ENCODE measurements around the gene ZNF460. TPM values are rescaled to one million over a fixed set of nuclear protein-coding genes. Genes with fewer than 3 reads are reported as not detected.

The ZNF460 gene
- polyA plus RNA-seq, 1 of the 3 experiments (the other 2 are of a cell fraction) = 2.4 TPM

DNA sequence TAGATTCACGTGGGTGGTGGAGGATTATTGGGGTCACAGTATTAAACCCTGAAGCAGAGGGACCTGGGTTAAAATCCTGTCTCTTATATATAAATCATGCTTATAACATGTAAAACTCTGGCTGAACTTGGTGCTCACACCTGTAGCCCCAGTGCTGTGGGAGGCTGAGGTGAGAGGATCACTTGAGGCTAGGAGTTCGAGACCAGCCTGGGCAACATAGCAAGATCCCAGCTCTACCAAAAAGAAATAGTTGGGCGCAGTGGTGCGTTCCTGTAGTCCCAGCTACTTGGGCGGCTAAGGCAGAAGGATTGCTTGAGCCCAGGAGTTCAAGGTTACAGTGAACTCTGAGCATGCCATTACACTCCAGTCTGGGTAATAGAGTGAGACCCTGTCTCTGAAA lies 37.5 kb upstream of the ZNF460 start:
- H3K4me2 ChIP-seq = peak overlapping the region; percentile 81; the same call in 1 of the 2 replicates
- no peaks in the 10 kb centered on the region for H4K20me1 ChIP-seq (ENCODE audit: insufficient read depth)
- CTCF ChIA-PET = no interaction called here
- H3K9ac ChIP-seq = no peak overlapping the region
- no peaks in the 10 kb centered on the region for H3F3A ChIP-seq (replicated peaks; ENCODE audit: insufficient read depth)
- peaks cover 19 to 29% of the 10 kb centered on the region in 2 experiments for H3K36me3 ChIP-seq (replicated peaks in 1 of 2; ENCODE audit: control insufficient read depth in 1 of 2, insufficient read depth in 2 of 2, low read length in 1 of 2)
- H3K4me1 ChIP-seq (ENCODE audit: control insufficient read depth in 1 of 2, insufficient read depth in 2 of 2, low read depth in 1 of 2, low read length in 1 of 2) = peaks cover 10 to 15% of the 10 kb centered on the region in 2 experiments; a peak in 2 of 4 replicates
- POLR2A ChIA-PET = no interaction called here
- over 99% methylated on average over 5 of the region's 5 CpGs for WGBS (ENCODE audit: low lambda C conversion rate)
- H3K4me3 ChIP-seq (ENCODE audit: low read depth in 2 of 2, low read length in 1 of 2) = no peak overlapping the region
- TF ChIP-seq CHD2 (IDR thresholded peaks at IDR 0.05; ENCODE audit: low read length, partially characterized antibody) (no peak), NFIC (IDR thresholded peaks at IDR 0.05; ENCODE audit: borderline replicate concordance) (no peak), RCOR1 (IDR thresholded peaks at IDR 0.05; ENCODE audit: low read length) (no peak), RXRA (IDR thresholded peaks at IDR 0.05; ENCODE audit: borderline replicate concordance, low read depth) (no peak), EP300 (IDR thresholded peaks at IDR 0.05; ENCODE audit: borderline replicate concordance in 1 of 2, low read depth in 1 of 2, low read length in 1 of 2) (no peak), YY1 (IDR thresholded peaks at IDR 0.05; ENCODE audit: low read depth) (no peak), GABPA (IDR thresholded peaks at IDR 0.05; ENCODE audit: low read depth) (no peak), RAD21 (IDR thresholded peaks at IDR 0.05; ENCODE audit: low read length) (no peak), SIN3A (IDR thresholded peaks at IDR 0.05; ENCODE audit: borderline replicate concordance, low read depth, low read length) (no peak), TCF12 (IDR thresholded peaks at IDR 0.05) (no peak), TEAD4 (IDR thresholded peaks at IDR 0.05; ENCODE audit: borderline replicate concordance, insufficient read depth) (no peak), SMC3 (IDR thresholded peaks at IDR 0.05; ENCODE audit: low read depth, low read length) (no peak)
- TF ChIP-seq, protein P1, sequence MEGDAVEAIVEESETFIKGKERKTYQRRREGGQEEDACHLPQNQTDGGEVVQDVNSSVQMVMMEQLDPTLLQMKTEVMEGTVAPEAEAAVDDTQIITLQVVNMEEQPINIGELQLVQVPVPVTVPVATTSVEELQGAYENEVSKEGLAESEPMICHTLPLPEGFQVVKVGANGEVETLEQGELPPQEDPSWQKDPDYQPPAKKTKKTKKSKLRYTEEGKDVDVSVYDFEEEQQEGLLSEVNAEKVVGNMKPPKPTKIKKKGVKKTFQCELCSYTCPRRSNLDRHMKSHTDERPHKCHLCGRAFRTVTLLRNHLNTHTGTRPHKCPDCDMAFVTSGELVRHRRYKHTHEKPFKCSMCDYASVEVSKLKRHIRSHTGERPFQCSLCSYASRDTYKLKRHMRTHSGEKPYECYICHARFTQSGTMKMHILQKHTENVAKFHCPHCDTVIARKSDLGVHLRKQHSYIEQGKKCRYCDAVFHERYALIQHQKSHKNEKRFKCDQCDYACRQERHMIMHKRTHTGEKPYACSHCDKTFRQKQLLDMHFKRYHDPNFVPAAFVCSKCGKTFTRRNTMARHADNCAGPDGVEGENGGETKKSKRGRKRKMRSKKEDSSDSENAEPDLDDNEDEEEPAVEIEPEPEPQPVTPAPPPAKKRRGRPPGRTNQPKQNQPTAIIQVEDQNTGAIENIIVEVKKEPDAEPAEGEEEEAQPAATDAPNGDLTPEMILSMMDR (IDR thresholded peaks at IDR 0.05) = no peak
- H3K9me2 ChIP-seq = no peaks in the 10 kb centered on the region
- no peak overlapping the region for H3K27ac ChIP-seq (ENCODE audit: low read depth in 2 of 2, low read length in 1 of 2)
- H3K79me2 ChIP-seq (ENCODE audit: insufficient read depth) = peaks cover 70% of the 10 kb centered on the region
- no peak for DNase-seq
- H3K27me3 ChIP-seq (ENCODE audit: insufficient read depth) = no peaks in the 10 kb centered on the region
- no peaks in the 10 kb centered on the region for H3K9me3 ChIP-seq
- no peak overlapping the region for H2AFZ ChIP-seq (ENCODE audit: low read depth)

DNA sequence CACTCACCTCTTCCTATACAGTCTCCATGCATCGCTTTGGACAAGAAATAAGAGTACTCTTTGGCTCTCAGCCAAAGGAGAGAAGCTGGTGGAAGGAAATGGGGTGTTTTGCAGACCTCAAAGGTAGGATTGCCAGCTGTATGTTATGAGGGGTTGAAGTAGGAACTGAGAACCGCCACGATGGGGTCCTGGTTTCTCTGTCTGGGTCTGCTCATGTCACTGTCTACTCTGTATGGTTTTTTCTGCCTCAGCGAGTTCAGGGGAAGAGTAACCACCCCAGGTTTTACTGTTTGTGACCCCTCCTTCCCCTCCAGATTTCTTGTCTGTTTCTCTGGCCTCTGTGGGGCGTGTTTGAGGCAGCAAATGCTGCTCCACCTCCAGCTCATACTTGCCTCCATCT lies 35.8 kb upstream of the ZNF460 start:
- Histone ChIP-seq H3K27me3 (ENCODE audit: insufficient read depth) (no peaks in the 10 kb centered on the region), H3K9ac (no peak overlapping the region), H3K36me3 (replicated peaks in 1 of 2; ENCODE audit: control insufficient read depth in 1 of 2, insufficient read depth in 2 of 2, low read length in 1 of 2) (peaks cover 32 to 36% of the 10 kb centered on the region in 2 experiments), H3F3A (replicated peaks; ENCODE audit: insufficient read depth) (no peaks in the 10 kb centered on the region), H3K27ac (ENCODE audit: low read depth in 2 of 2, low read length in 1 of 2) (no peak overlapping the region), H2AFZ (ENCODE audit: low read depth) (no peak overlapping the region), H3K79me2 (ENCODE audit: insufficient read depth) (peaks cover 71% of the 10 kb centered on the region), H4K20me1 (ENCODE audit: insufficient read depth) (no peaks in the 10 kb centered on the region), H3K4me3 (ENCODE audit: low read depth in 2 of 2, low read length in 1 of 2) (no peak overlapping the region), H3K4me1 (ENCODE audit: control insufficient read depth in 1 of 2, insufficient read depth in 2 of 2, low read depth in 1 of 2, low read length in 1 of 2) (peaks cover 10 to 15% of the 10 kb centered on the region in 2 experiments; a peak in 2 of 4 replicates), H3K4me2 (no peak overlapping the region), H3K9me3 (no peaks in the 10 kb centered on the region), H3K9me2 (no peaks in the 10 kb centered on the region)
- 73% methylated on average over 5 of the region's 5 CpGs for WGBS (ENCODE audit: low lambda C conversion rate)
- TF ChIP-seq FOSL2 (IDR thresholded peaks at IDR 0.05; ENCODE audit: borderline replicate concordance, low read depth) (no peak), TCF12 (IDR thresholded peaks at IDR 0.05) (no peak), RXRA (IDR thresholded peaks at IDR 0.05; ENCODE audit: borderline replicate concordance, low read depth) (no peak), FOXM1 (IDR thresholded peaks at IDR 0.05; ENCODE audit: low read depth) (no peak)
- TF ChIP-seq, protein P2, sequence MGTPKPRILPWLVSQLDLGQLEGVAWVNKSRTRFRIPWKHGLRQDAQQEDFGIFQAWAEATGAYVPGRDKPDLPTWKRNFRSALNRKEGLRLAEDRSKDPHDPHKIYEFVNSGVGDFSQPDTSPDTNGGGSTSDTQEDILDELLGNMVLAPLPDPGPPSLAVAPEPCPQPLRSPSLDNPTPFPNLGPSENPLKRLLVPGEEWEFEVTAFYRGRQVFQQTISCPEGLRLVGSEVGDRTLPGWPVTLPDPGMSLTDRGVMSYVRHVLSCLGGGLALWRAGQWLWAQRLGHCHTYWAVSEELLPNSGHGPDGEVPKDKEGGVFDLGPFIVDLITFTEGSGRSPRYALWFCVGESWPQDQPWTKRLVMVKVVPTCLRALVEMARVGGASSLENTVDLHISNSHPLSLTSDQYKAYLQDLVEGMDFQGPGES (IDR thresholded peaks at IDR 0.05; ENCODE audit: low read depth, low read length) = no peak
- no peak for DNase-seq
- ChIA-PET CTCF (no interaction called here), POLR2A (no interaction called here)

Data from SK-N-SH (cell line).